ENCODE measurements around the gene RPS14. TPM values are rescaled to one million over a fixed set of nuclear protein-coding genes. Genes with fewer than 3 reads are reported as not detected.

The RPS14 gene
- total RNA-seq (1,000 to 10,000 TPM; 5,260 to 5,575 TPM), polyA plus RNA-seq (1,000 to 10,000 TPM; 7,865 to 9,996 TPM)

GRCh38 chr5:150449517-150450339 lies at the start of gene RPS14:
Gene RPS14 (minus strand): TSS chr5:150449739. CDS start chr5:150447733, 2,006 bp downstream.
- Mint-ChIP-seq H3K36me3 (peaks cover 40 to 49% of the 10 kb centered on the region in 2 donors), H3K27ac (peak within 1 kb of the TSS; percentile 99 to 100 (median 100)), H3K4me3 (peak within 1 kb of the TSS; percentile 92 to 100 (median 98)), H3K9me3 (peaks cover 0 to 2% (median 0%) of the 10 kb centered on the region in 8 donors), H3K27me3 (no peaks in the 10 kb centered on the region), H3K4me1 (peaks cover 15 to 46% (median 36%) of the 10 kb centered on the region in 4 donors)
- peak within 1 kb of the TSS; percentile 87 to 99 for H3K4me3 ChIP-seq (ENCODE audit: low read length in 2 of 2)
- intact Hi-C loops (cut with micrococcal nuclease) = loop anchor here (1.0 to 10.0 kb wide), 8 partner anchors 9 to 1323 kb away; partner anchors contain the start of genes ANXA6, CD74, G3BP1 and RBM22
- peak within 1 kb of the TSS; percentile 99 for H3K27ac ChIP-seq (ENCODE audit: low read depth, low read length)
- H3K9me3 ChIP-seq (ENCODE audit: control insufficient read depth in 1 of 2, low read length in 2 of 2) = no peaks in the 10 kb centered on the region
- CTCF ChIA-PET (ENCODE audit: partially characterized antibody) = interaction anchor here (0.6 to 3.3 kb wide), 29 partner anchors 10 to 803 kb away, joined by 3 to 36 read pairs (median 4); partner anchors contain the start of genes ANXA6, CD74, GM2A and RBM22
- peaks cover 28% of the 10 kb centered on the region for H3K4me1 ChIP-seq (ENCODE audit: insufficient read depth, low read length)
- no peaks in the 10 kb centered on the region for H3K27me3 ChIP-seq (ENCODE audit: insufficient read depth, low read length)
- peaks cover 33% of the 10 kb centered on the region for H3K36me3 ChIP-seq (ENCODE audit: insufficient read depth, low read length)
- POLR2A ChIA-PET (ENCODE audit: partially characterized antibody) = interaction anchor here (0.6 to 3.0 kb wide), 25 partner anchors 9 to 1209 kb away, joined by 3 to 86 read pairs (median 4); partner anchors contain the start of genes ANXA6, CCDC69, CD74 and DCTN4
- peak; percentile 96 to 98 (median 97) for DNase-seq

- intact Hi-C loops (cut with micrococcal nuclease) = no loop called here
- H3K36me3 ChIP-seq (ENCODE audit: insufficient read depth, low read length) = no peaks in the 10 kb centered on the region
- H3K36me3 Mint-ChIP-seq = no peaks in the 10 kb centered on the region
- H3K4me3 Mint-ChIP-seq = no peak overlapping the region
- H3K4me1 Mint-ChIP-seq = no peaks in the 10 kb centered on the region
- H3K27ac ChIP-seq (ENCODE audit: low read depth, low read length) = no peak overlapping the region
- H3K27me3 Mint-ChIP-seq = no peaks in the 10 kb centered on the region
- DNase-seq = no peak
- H3K27ac Mint-ChIP-seq = peak overlapping the region in 1 of 7 donors; percentile 53
- ChIA-PET CTCF (ENCODE audit: partially characterized antibody) (no interaction called here), POLR2A (ENCODE audit: partially characterized antibody) (no interaction called here)
- H3K4me1 ChIP-seq (ENCODE audit: insufficient read depth, low read length) = no peaks in the 10 kb centered on the region
- no peaks in the 10 kb centered on the region for H3K9me3 ChIP-seq (ENCODE audit: control insufficient read depth in 1 of 2, low read length in 2 of 2)
- no peaks in the 10 kb centered on the region for H3K27me3 ChIP-seq (ENCODE audit: insufficient read depth, low read length)
- no peak overlapping the region for H3K4me3 ChIP-seq (ENCODE audit: low read length in 2 of 2)
- H3K9me3 Mint-ChIP-seq = no peaks in the 10 kb centered on the region
Measured at GRCh38 chr5:150498971-150499370, 49.4 kb upstream of the RPS14 start.

- H3K27me3 ChIP-seq (ENCODE audit: insufficient read depth, low read length) = no peaks in the 10 kb centered on the region
- no peaks in the 10 kb centered on the region for H3K9me3 Mint-ChIP-seq
- no peaks in the 10 kb centered on the region for H3K36me3 ChIP-seq (ENCODE audit: insufficient read depth, low read length)
- intact Hi-C loops (cut with micrococcal nuclease) = no loop called here
- DNase-seq = no peak
- no peaks in the 10 kb centered on the region for H3K4me1 ChIP-seq (ENCODE audit: insufficient read depth, low read length)
- no peaks in the 10 kb centered on the region for H3K4me1 Mint-ChIP-seq
- no peaks in the 10 kb centered on the region for H3K27me3 Mint-ChIP-seq
- no peak overlapping the region for H3K4me3 Mint-ChIP-seq
- H3K36me3 Mint-ChIP-seq = no peaks in the 10 kb centered on the region
- H3K27ac Mint-ChIP-seq = no peak overlapping the region
- H3K9me3 ChIP-seq (ENCODE audit: control insufficient read depth in 1 of 2, low read length in 2 of 2) = no peaks in the 10 kb centered on the region
- CTCF ChIA-PET (ENCODE audit: partially characterized antibody) = no interaction called here
- H3K27ac ChIP-seq (ENCODE audit: low read depth, low read length) = no peak overlapping the region
- POLR2A ChIA-PET (ENCODE audit: partially characterized antibody) = no interaction called here
- H3K4me3 ChIP-seq (ENCODE audit: low read length in 2 of 2) = no peak overlapping the region
Measured at GRCh38 chr5:150498501-150498900, 49.0 kb upstream of the RPS14 start.

- Histone ChIP-seq H3K9me3 (ENCODE audit: control insufficient read depth in 1 of 2, low read length in 2 of 2) (no peaks in the 10 kb centered on the region), H3K36me3 (ENCODE audit: insufficient read depth, low read length) (no peaks in the 10 kb centered on the region), H3K4me1 (ENCODE audit: insufficient read depth, low read length) (no peaks in the 10 kb centered on the region), H3K27ac (ENCODE audit: low read depth, low read length) (no peak overlapping the region), H3K4me3 (ENCODE audit: low read length in 2 of 2) (no peak overlapping the region), H3K27me3 (ENCODE audit: insufficient read depth, low read length) (no peaks in the 10 kb centered on the region)
- H3K36me3 Mint-ChIP-seq = no peaks in the 10 kb centered on the region
- H3K27me3 Mint-ChIP-seq = no peaks in the 10 kb centered on the region
- H3K4me1 Mint-ChIP-seq = no peaks in the 10 kb centered on the region
- H3K27ac Mint-ChIP-seq = no peak overlapping the region
- intact Hi-C loops (cut with micrococcal nuclease) = no loop called here
- ChIA-PET CTCF (ENCODE audit: partially characterized antibody) (no interaction called here), POLR2A (ENCODE audit: partially characterized antibody) (no interaction called here)
- DNase-seq = no peak
- peak overlapping the region in 1 of 8 donors; percentile 32 for H3K4me3 Mint-ChIP-seq
- no peaks in the 10 kb centered on the region for H3K9me3 Mint-ChIP-seq
Measured at GRCh38 chr5:150497989-150498317, 48.4 kb upstream of the RPS14 start.

- DNase-seq = no peak
- Mint-ChIP-seq H3K27ac (no peak overlapping the region), H3K36me3 (no peaks in the 10 kb centered on the region), H3K4me1 (no peaks in the 10 kb centered on the region), H3K27me3 (no peaks in the 10 kb centered on the region), H3K4me3 (no peak overlapping the region), H3K9me3 (no peaks in the 10 kb centered on the region)
- no peak overlapping the region for H3K4me3 ChIP-seq (ENCODE audit: low read length in 2 of 2)
- POLR2A ChIA-PET (ENCODE audit: partially characterized antibody) = no interaction called here
- CTCF ChIA-PET (ENCODE audit: partially characterized antibody) = no interaction called here
- intact Hi-C loops (cut with micrococcal nuclease) = no loop called here
- no peaks in the 10 kb centered on the region for H3K4me1 ChIP-seq (ENCODE audit: insufficient read depth, low read length)
- no peak overlapping the region for H3K27ac ChIP-seq (ENCODE audit: low read depth, low read length)
- H3K36me3 ChIP-seq (ENCODE audit: insufficient read depth, low read length) = no peaks in the 10 kb centered on the region
- no peaks in the 10 kb centered on the region for H3K9me3 ChIP-seq (ENCODE audit: control insufficient read depth in 1 of 2, low read length in 2 of 2)
- H3K27me3 ChIP-seq (ENCODE audit: insufficient read depth, low read length) = no peaks in the 10 kb centered on the region
Measured at GRCh38 chr5:150497274-150497988, 47.9 kb upstream of the RPS14 start.

- DNase-seq = no peak
- H3K27ac Mint-ChIP-seq = peak overlapping the region in 1 of 7 donors; percentile 36
- H3K36me3 Mint-ChIP-seq = no peaks in the 10 kb centered on the region
- no peak overlapping the region for H3K4me3 ChIP-seq (ENCODE audit: low read length in 2 of 2)
- intact Hi-C loops (cut with micrococcal nuclease) = no loop called here
- H3K27me3 ChIP-seq (ENCODE audit: insufficient read depth, low read length) = no peaks in the 10 kb centered on the region
- CTCF ChIA-PET (ENCODE audit: partially characterized antibody) = no interaction called here
- H3K27ac ChIP-seq (ENCODE audit: low read depth, low read length) = no peak overlapping the region
- no peaks in the 10 kb centered on the region for H3K4me1 Mint-ChIP-seq
- H3K9me3 Mint-ChIP-seq = no peaks in the 10 kb centered on the region
- POLR2A ChIA-PET (ENCODE audit: partially characterized antibody) = no interaction called here
- no peaks in the 10 kb centered on the region for H3K27me3 Mint-ChIP-seq
- H3K4me1 ChIP-seq (ENCODE audit: insufficient read depth, low read length) = no peaks in the 10 kb centered on the region
- H3K4me3 Mint-ChIP-seq = no peak overlapping the region
- H3K9me3 ChIP-seq (ENCODE audit: control insufficient read depth in 1 of 2, low read length in 2 of 2) = no peaks in the 10 kb centered on the region
- H3K36me3 ChIP-seq (ENCODE audit: insufficient read depth, low read length) = no peaks in the 10 kb centered on the region
Measured at GRCh38 chr5:150496534-150496933, 47.0 kb upstream of the RPS14 start.

GRCh38 chr5:150496098-150496497 lies 46.6 kb upstream of the RPS14 start:
- H3K9me3 ChIP-seq (ENCODE audit: control insufficient read depth in 1 of 2, low read length in 2 of 2) = no peaks in the 10 kb centered on the region
- Mint-ChIP-seq H3K27ac (no peak overlapping the region), H3K36me3 (no peaks in the 10 kb centered on the region), H3K9me3 (no peaks in the 10 kb centered on the region), H3K4me1 (no peaks in the 10 kb centered on the region), H3K27me3 (no peaks in the 10 kb centered on the region), H3K4me3 (no peak overlapping the region)
- H3K4me1 ChIP-seq (ENCODE audit: insufficient read depth, low read length) = no peaks in the 10 kb centered on the region
- intact Hi-C loops (cut with micrococcal nuclease) = no loop called here
- no peaks in the 10 kb centered on the region for H3K36me3 ChIP-seq (ENCODE audit: insufficient read depth, low read length)
- CTCF ChIA-PET (ENCODE audit: partially characterized antibody) = no interaction called here
- POLR2A ChIA-PET (ENCODE audit: partially characterized antibody) = no interaction called here
- no peak overlapping the region for H3K4me3 ChIP-seq (ENCODE audit: low read length in 2 of 2)
- no peaks in the 10 kb centered on the region for H3K27me3 ChIP-seq (ENCODE audit: insufficient read depth, low read length)
- H3K27ac ChIP-seq (ENCODE audit: low read depth, low read length) = no peak overlapping the region
- no peak for DNase-seq
